Esophagus squamous epithelium (tissue), 5 donors: Measurements from ENCODE around the gene NRG3. TPM values are rescaled to one million over a fixed set of nuclear protein-coding genes. Genes with fewer than 3 reads are reported as not detected.

ENCODE experiments used
- DNase-seq: peaks from one replicate; lab custom pipeline; 2025; lab: John Stamatoyannopoulos, UW
- H3K27ac ChIP-seq, 4 donors: fragments of 200-600 bp; sonication (generic); one replicate each; pipeline ENCODE4 v1.5.1; 2016 to 2019; ENCODE audit warnings: mild to moderate bottlenecking in 1 of 4
- H3K27me3 ChIP-seq, 4 donors: fragments of 200-600 bp; sonication (generic); 1 replicate in 3 of 4; 2 replicates in 1 of 4; pipeline versions ENCODE4 v1.5.1 to v1.6.0; 2017 to 2021; ENCODE audit warnings: antibody characterized with exemption in 1 of 4
- H3K36me3 ChIP-seq, 3 donors: fragments of 200-600 bp; sonication (generic); one replicate each; pipeline ENCODE4 v1.5.1; 2016 to 2019
- H3K4me1 ChIP-seq, 3 donors: fragments of 200-600 bp; sonication (generic); one replicate each; pipeline ENCODE4 v1.5.1; 2017 to 2019
- H3K4me3 ChIP-seq, 4 donors: fragments of 200-600 bp; sonication (generic); 1 replicate in 3 of 4; 2 replicates in 1 of 4; pipeline ENCODE4 v1.5.1; 2016 to 2019; ENCODE audit warnings: mild to moderate bottlenecking in 2 of 4, moderate library complexity in 1 of 4
- H3K9me3 ChIP-seq, 3 donors: fragments of 200-600 bp; sonication (generic); one replicate each; pipeline ENCODE4 v1.5.1; 2016 to 2019
- CTCF ChIP-seq, 6 experiments: fragments of 450-650 bp in 4 of 6; fragments of 200-600 bp in 2 of 6; sonication (generic) in 2 of 6; IDR thresholded peaks; one replicate each; pipeline ENCODE4 v1.5.1; 2016 to 2019; ENCODE audit warnings: antibody characterized with exemption in 6 of 6, mild to moderate bottlenecking in 4 of 6, moderate library complexity in 4 of 6
- POLR2A ChIP-seq, 4 donors: fragments of 450-650 bp; IDR thresholded peaks; one replicate each; pipeline ENCODE4 v1.6.1; 2017; ENCODE audit warnings: antibody characterized with exemption in 4 of 4, mild to moderate bottlenecking in 4 of 4, moderate library complexity in 3 of 4
- WGBS, 2 donors: methylation state at CpG; one replicate each; pipeline ENCODE4 v1.1.5; 2018; 5-methylcytosine and 5-hydroxymethylcytosine counted together
- intact Hi-C: fragments of 100-400 bp; cut with DNase I; formaldehyde crosslinking; loops from one replicate; pipeline ENCODE4 v1.15.0; 2022
- total RNA-seq, 4 donors: library from RNA; depleted of rRNA; stranded (reverse); fragments of >200 nt; gene quantifications; one replicate each; pipeline ENCODE4 v1.1.0, GENCODE V29; 2016
- donor health status: DM: yes; HTN: yes; CAD: no.

The NRG3 gene
- total RNA-seq, 4 donors from 2014 or later, result 0.19 TPM; not detected in 3

- WGBS, 2 donors, result 75 to 76% methylated on average over 2 of the region's 2 CpGs
- no peak overlapping the region for H3K4me3 ChIP-seq
- no peaks in the 10 kb centered on the region for H3K36me3 ChIP-seq
- no peaks in the 10 kb centered on the region for H3K27me3 ChIP-seq
- H3K4me1 ChIP-seq, result no peaks in the 10 kb centered on the region
- H3K27ac ChIP-seq, result no peak overlapping the region
- TF ChIP-seq POLR2A (IDR thresholded peaks at IDR 0.05) (no peak), CTCF (IDR thresholded peaks at IDR 0.05) (no peak)
- intact Hi-C loops, result no loop called here
- DNase-seq, result no peak
- H3K9me3 ChIP-seq, result no peaks in the 10 kb centered on the region
Measured at GRCh38 chr10:82284180-82284579, 409.2 kb downstream of the NRG3 start.

GRCh38 chr10:82288461-82288881 is 413.5 kb downstream of the NRG3 start:
- TF ChIP-seq CTCF (IDR thresholded peaks at IDR 0.05) (no peak), POLR2A (IDR thresholded peaks at IDR 0.05) (no peak)
- Histone ChIP-seq H3K27ac (no peak overlapping the region), H3K36me3 (no peaks in the 10 kb centered on the region), H3K9me3 (no peaks in the 10 kb centered on the region), H3K4me1 (no peaks in the 10 kb centered on the region), H3K4me3 (no peak overlapping the region), H3K27me3 (no peaks in the 10 kb centered on the region)
- WGBS, 2 donors, result 72 to 80% methylated on average over 6 of the region's 6 CpGs
- intact Hi-C loops, result no loop called here
- DNase-seq, result no peak

GRCh38 chr10:82289945-82290344 is 415.0 kb downstream of the NRG3 start:
- Histone ChIP-seq H3K27me3 (no peaks in the 10 kb centered on the region), H3K36me3 (no peaks in the 10 kb centered on the region), H3K4me1 (no peaks in the 10 kb centered on the region), H3K9me3 (no peaks in the 10 kb centered on the region), H3K27ac (no peak overlapping the region), H3K4me3 (no peak overlapping the region)
- TF ChIP-seq CTCF (IDR thresholded peaks at IDR 0.05) (no peak), POLR2A (IDR thresholded peaks at IDR 0.05) (no peak)
- intact Hi-C loops, result no loop called here
- 51 to 68% methylated on average over 3 of the region's 3 CpGs for WGBS, 2 donors
- DNase-seq, result no peak

- Histone ChIP-seq H3K36me3 (no peaks in the 10 kb centered on the region), H3K9me3 (no peaks in the 10 kb centered on the region), H3K27me3 (no peaks in the 10 kb centered on the region), H3K4me3 (no peak overlapping the region), H3K27ac (no peak overlapping the region), H3K4me1 (no peaks in the 10 kb centered on the region)
- TF ChIP-seq CTCF (IDR thresholded peaks at IDR 0.05) (no peak), POLR2A (IDR thresholded peaks at IDR 0.05) (no peak)
- WGBS, 2 donors, result 59 to 67% methylated on average over 3 of the region's 3 CpGs
- DNase-seq, result no peak
- intact Hi-C loops, result no loop called here
Measured at GRCh38 chr10:82294874-82295378, 419.9 kb downstream of the NRG3 start.

- Histone ChIP-seq H3K36me3 (no peaks in the 10 kb centered on the region), H3K27me3 (no peaks in the 10 kb centered on the region), H3K9me3 (no peaks in the 10 kb centered on the region), H3K4me3 (no peak overlapping the region), H3K4me1 (no peaks in the 10 kb centered on the region), H3K27ac (no peak overlapping the region)
- no peak for DNase-seq
- WGBS, 2 donors, result 54 to 58% methylated on average over 4 of the region's 4 CpGs
- intact Hi-C loops, result no loop called here
- TF ChIP-seq POLR2A (IDR thresholded peaks at IDR 0.05) (no peak), CTCF (IDR thresholded peaks at IDR 0.05) (no peak)
Measured at GRCh38 chr10:82308641-82309040, 433.6 kb downstream of the NRG3 start.
